Myometrial cell (primary cell): Measurements from ENCODE around the gene MBD5. TPM values are rescaled to one million over a fixed set of nuclear protein-coding genes. Genes with fewer than 3 reads are reported as not detected.

Experiments
- total RNA-seq: library from RNA; depleted of rRNA; stranded (reverse); fragments of >200 nt; gene quantifications from 2 replicates; pipeline ENCODE4 v1.2.3, GENCODE V29; 2015

The MBD5 gene
- 13.6 and 17.6 TPM in 2 replicates for total RNA-seq

GRCh38 chr2:148021059-148021861 is at the start of gene MBD5:
TSS of gene MBD5 (plus strand) at chr2:148021091.

GRCh38 chr2:148020111-148021058 is 506 bp upstream of the MBD5 start, which contains the start of gene ORC4:
TSS of gene ORC4 (minus strand) at chr2:148020737. CDS start at chr2:147975958, 44,779 bp downstream.

Other genes with a start within 250 kb of the MBD5 start
- 2.7 and 3.5 TPM in 2 replicates for gene ACVR2A, start 176.1 kb upstream of the MBD5 start, total RNA-seq
- 42.7 and 63.3 TPM in 2 replicates for gene ORC4, start 354 bp upstream of the MBD5 start, total RNA-seq